ENCODE results near the gene CLSTN2.

The CLSTN2 gene

DNA sequence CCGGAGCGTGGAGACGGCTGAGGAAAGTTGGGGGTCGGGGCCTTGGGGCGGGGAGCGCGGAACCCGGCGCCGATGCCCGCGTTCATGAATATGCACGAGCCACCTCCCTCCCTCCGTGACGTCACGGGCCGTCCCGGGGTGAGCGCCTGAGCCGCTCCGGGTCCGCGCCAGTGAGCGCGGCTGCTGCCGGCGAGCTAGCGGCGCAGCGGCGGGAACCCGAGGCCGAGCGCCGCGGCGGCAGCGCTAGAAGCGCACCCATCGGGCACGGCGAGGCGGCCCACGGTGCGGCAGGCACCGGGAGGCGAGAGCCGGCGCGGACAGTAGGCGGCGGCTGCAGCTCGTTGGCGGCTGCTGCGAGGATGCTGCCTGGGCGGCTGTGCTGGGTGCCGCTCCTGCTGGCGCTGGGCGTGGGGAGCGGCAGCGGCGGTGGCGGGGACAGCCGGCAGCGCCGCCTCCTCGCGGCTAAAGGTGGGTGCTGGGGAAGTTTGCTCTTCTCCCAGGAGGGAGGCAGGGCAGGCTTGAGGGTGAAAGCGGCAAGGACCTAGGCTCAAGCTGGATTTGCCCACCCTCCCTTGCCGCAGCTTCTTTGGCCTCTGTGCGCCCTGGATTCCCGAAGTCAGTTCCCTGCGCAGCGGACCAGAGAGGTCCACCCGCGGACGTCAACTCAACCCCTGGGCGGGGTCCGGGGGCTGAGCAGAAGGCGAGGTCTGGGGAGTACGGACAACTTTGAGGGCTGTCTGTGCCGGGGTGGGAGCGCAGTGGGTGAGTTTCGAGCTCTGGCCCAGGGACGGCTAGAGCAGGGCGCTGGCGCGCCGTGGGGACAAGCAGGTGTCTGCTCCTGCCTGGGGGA lies at the start of gene CLSTN2:
CLSTN2 (plus strand) TSS at position 170 of the 850 bp plus-strand sequence.
- no peak for DNase-seq (ENCODE audit: low read depth in 3 of 3, low spot score in 1 of 3)

DNA sequence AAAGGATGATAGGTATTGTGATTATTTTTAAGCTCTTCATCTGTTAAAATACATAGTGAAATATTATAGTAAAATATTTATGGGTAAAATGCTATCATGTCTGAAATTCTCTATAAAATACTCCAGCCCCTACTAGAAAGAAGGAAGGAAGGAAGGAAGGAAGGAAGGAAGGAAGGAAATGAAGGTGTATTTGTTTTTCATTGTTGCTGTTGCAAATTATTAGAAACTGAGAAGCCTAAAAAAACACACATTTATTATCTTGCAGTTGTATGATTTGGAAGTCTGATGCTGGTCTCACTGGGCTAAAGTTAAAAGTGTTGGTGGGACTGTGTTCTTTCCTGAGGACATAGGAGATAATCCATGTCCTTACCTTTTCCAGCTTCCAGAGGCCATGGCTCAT lies 47.6 kb upstream of the CLSTN2 start:
- DNase-seq (ENCODE audit: low read depth in 3 of 3, low spot score in 1 of 3), result no peak

DNA sequence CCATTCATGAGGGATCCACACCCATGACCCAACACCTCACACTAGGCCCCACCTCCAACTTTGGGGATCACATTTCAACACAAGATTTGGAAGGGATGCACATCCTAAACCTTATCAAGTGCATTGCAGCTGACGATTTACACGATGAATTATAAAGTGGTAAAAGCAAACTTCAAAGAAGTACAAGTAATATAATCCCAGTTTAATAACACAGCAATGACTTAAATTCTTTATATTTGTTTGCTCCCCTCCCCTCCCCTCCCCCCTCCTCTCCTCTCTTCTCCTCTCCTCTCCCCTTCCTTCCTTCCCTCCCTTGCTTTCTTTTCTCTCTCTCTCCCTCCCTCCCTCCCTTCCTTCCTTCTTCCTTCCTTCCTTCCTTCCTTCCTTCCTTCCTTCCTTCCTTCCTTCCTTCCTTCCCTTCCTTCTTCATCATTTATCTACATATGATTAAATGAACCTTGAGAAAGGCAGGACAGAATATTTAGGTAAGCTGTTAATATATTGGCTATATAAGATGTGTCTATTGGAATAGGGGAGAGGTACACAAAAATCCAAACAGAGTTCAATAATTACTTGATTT lies 46.3 kb upstream of the CLSTN2 start:
- no peak for DNase-seq (ENCODE audit: low read depth in 3 of 3, low spot score in 1 of 3)

DNA sequence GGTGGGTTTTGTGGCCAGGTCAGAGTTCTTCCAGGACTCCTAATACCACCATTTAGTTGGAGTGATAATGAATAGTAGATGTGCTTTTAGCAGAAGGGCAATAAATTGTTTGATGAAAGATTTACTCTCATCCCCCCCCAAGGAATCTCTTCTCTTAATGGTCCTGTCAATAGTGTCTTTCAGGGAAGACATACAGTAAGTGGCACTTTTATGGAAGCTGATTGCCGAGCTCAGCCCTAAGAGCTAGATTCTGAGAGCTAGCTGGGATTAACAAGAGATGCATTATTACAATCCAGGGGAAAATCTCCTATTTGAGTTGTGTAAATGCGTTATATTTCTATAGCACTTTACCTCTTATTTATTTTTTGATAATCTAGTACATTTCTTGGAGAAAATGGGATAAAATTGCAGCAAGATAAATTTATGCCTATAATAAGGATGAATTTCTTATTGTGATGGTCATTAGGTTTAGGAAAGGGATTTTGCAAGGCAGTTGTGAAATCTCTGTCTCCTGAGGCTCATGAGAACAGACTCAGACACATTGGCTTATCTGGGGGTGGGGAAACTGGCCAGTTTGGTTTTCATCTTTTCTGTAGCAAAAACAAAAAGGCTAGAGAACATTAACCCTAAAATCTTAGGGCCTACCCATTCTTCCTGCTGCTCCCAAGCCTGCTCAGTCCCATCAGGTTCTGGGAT lies 41.6 kb upstream of the CLSTN2 start:
- no peak for DNase-seq (ENCODE audit: low read depth in 3 of 3, low spot score in 1 of 3)

DNA sequence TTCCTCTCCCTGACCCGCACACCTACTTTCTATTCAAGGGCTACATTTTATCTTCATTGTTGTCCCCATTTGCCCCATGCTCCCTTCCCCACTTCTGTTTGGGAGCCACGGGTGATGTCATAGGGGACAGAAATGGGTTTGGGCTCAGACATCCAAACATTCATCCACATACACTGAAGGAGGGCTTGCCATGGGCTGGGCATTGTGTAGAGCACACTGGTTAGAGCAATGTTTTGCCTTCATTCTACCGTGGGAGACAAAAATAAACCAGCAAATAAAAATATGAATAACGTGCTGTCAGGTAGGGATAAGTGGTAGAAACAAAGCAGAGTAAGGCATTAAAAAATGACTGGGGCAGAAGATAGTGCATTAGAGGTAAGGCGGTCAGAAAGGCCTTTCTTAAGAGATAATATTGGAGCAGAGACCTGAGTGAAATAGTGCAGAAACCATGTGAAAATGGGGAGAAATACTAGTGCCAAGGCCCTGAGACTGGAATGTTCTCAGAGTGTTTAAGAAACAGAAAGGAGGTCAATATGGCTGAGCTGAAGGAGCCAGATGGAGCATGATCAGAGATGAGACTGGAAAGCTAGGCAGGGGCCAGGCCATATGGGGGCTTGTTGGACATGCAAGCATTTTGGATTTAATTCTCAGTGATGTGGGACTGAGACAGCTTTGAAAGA lies 40.9 kb upstream of the CLSTN2 start:
- no peak for DNase-seq (ENCODE audit: low read depth in 3 of 3, low spot score in 1 of 3)

DNA sequence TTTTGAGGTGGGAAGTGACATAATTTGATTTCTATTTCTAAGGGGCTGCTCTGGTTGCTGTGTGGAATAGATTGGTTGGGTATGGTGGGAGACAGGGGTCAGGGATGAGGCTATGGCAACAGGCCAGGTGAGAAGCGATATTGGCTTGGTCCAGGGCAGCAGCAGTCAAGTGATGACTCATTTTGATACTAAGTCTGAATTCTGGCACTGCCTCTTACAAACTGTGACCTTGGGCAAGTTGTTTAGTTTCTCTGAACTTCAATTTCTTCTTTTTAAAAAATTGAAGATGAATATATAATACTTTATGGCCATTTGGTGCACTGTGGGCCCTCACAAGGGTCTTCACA lies 40.4 kb upstream of the CLSTN2 start:
- DNase-seq (ENCODE audit: low read depth in 3 of 3, low spot score in 1 of 3), result no peak

DNA sequence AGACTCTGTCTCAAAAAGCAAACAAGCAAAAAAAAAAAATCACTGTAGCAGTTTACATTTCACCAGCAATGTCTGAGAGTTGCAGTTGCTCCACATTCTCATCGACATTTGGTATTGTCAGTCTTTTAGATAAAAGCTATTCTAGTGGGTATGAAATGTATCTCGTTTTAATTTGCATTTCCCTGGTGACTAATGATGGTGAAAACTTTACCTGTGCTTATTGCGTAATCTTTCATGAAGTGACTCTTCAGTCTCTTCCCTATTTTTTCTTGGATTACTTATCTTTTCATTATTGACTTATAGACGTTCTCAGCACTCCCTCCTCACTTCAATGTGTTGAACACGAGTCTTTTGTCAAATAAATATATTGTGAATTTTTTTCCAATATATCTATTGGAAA lies 37.2 kb upstream of the CLSTN2 start:
- DNase-seq (ENCODE audit: low read depth in 3 of 3, low spot score in 1 of 3), result no peak

DNA sequence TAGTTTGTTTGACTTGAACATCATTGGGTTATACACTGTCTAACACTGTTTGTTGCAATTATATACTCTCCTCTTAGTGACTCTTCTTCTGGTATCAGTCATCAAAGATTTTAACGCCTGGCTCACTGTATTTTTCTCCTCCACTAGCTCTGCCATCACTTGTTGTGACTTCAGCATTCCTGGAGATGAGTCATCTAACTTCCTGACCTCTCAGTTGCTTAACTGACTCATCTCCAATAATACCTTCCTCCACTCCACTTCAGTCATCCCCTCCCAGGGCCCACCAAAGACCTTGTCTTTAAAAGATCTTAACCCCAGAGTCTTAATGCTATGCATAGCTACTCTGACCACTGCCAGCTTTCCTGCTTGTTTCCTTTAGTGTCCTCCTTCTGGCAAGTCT lies 28.6 kb upstream of the CLSTN2 start:
- no peak for DNase-seq (ENCODE audit: low read depth in 3 of 3, low spot score in 1 of 3)

DNA sequence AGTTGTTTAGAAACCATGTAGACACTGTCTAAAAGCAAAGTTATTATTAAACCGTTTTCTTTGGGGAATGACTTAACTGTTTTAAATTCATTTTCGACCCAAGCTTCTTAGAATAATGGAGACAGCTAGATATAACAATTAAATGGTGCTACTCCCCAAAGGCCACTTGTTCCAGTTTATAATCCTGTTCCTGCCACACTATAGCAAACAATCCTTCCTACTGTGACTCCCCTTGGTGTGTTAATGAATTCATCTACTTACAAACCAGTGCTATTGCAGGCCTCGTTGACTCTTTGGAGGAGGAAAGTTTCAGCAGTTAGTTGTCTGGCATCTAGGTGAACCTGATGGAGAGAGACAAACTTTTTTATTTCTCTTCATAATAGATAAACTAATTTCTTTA lies 25.2 kb upstream of the CLSTN2 start:
- no peak for DNase-seq (ENCODE audit: low read depth in 3 of 3, low spot score in 1 of 3)

DNA sequence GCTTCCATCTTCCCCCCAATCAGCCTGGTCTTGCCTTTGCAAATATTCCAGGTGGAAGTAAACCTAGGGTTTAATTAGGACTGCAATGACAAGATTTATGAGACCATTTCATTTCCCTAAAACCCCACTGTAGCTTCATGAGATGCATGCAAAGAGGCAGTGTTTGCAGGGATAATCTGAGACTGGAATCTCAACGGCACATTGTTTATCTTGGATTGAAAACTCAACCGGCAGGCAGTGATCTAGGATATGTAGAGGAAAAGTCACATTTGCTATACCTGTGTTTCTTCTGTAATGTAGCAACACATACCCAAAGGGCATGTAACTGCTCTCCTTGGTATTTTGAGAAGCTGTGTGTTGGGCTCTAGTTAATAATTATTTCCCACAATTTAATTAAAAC lies 18.7 kb upstream of the CLSTN2 start:
- no peak for DNase-seq (ENCODE audit: low read depth in 3 of 3, low spot score in 1 of 3)

DNA sequence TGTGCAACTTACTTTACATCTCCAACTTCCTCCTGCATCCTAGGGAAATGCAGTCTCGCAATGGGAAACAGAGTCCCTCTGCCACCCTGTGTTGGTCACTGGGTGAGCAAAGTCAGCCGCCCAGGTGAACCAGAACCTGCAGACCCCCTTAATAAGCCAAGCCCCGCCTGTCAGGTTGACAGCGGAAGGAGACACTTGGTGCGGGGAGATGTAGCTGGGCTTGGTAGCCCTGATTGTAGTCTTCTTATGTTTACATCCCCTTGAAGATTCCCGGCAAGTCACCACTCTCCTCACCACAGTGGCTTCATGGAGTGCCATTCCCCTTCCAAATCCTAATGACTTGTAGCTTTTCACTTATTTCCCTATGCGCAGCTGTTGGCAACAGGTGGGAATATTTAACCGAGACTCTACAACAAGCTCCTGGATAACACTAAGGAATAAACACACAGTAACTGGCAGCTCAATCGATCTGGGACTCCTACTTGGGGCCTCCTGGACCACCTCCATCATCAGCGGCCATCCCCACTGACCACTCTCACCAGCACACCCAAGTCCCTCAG lies 17.7 kb upstream of the CLSTN2 start:
- no peak for DNase-seq (ENCODE audit: low read depth in 3 of 3, low spot score in 1 of 3)

DNA sequence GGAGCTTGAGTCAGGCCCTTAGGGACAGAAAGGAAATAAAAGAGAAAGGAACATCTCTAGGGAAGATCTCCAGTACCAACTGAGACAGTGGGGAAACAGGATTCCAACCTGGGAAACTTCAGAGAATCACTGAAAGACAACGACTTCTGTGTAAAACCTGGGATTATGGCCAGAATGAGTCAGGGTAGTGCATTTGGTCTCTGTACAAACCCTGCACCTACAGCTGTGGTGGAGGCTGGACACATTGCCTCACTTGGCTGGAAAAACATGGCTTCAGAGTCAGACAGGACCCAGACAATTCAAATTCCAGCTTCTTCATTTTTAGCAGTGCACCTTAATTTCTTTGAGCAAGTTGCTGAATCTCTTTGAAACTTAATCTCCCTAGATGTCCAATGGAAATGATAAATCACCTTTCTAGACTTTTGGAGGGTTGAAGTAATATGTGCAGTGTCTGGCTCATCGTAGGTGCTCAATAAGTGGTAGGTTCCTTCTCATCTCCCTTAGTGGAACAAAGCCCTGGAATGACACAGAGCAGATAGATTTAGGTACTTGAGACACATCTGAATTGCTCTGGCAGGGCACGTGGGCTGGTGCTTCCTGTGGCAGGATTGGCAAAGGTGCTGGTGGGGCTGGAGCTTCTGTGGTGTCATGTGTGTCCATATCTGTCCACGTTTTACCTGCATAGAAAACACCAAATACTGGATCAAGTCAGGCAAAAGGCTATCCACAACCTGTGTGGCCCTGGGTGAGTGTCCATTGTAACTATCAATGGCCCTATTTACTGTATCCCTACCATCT lies 6.1 kb upstream of the CLSTN2 start:
- no peak for DNase-seq (ENCODE audit: low read depth in 3 of 3, low spot score in 1 of 3)

DNA sequence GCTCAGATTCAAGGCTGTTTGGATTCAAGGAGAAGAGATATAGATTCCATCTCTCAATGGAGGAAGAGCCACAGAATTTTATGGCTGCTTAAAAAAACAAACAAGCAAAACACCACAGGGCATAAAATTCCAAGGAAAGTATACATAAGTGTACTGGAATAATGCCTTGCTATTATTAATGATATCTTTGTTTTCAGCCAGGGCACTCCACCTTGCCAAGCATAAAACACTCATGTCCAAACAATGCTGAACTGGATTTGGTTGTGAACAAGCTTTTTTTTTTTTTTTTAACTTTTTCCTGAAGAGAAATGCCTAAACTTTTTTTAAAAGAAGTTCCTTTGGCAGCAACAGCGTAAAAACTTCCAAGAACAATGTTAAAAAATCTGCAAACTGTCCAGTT lies 4.8 kb upstream of the CLSTN2 start:
- DNase-seq (ENCODE audit: low read depth in 3 of 3, low spot score in 1 of 3), result no peak

DNA sequence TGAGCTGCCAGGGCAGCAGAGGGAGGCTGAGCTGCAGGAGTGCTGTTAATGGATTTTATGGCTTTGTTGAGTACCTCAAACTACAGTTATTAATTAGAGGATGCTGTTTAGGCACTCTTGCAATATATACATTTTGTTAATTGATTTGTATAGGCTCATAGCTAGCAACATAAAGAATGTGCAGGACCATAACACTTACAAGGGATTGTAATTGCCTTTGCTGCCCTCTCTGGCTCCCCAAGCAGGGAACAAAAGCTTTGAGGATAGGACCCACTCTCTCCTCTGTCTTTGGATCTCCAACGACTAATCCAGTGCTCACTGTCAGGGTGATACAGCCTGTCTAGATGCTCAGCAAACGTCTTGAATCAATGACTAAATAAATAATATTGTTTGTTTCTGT lies 1.2 kb upstream of the CLSTN2 start:
- DNase-seq (ENCODE audit: low read depth in 3 of 3, low spot score in 1 of 3), result no peak

DNA sequence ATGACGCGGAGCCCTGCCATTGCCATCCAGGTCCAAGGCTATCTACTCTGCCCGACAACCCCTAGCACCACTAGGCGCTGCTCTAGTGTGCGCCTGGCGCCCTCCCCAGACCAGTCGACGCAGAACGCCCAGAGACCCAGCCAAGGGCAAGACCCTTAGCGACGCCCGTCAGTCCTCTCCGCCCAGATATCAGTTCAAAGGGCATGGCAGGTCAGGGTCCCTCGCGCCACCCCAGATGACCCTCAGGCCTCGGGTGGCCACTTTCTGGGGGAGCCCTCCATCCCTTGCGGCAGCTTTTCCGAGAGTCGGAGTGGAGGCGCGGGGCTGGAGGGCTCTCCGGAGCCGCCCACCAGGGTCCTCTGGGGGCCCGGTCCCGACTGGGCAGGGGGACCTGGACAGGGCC lies 371 bp upstream of the CLSTN2 start:
- DNase-seq (ENCODE audit: low read depth in 3 of 3, low spot score in 1 of 3), result no peak

DNA sequence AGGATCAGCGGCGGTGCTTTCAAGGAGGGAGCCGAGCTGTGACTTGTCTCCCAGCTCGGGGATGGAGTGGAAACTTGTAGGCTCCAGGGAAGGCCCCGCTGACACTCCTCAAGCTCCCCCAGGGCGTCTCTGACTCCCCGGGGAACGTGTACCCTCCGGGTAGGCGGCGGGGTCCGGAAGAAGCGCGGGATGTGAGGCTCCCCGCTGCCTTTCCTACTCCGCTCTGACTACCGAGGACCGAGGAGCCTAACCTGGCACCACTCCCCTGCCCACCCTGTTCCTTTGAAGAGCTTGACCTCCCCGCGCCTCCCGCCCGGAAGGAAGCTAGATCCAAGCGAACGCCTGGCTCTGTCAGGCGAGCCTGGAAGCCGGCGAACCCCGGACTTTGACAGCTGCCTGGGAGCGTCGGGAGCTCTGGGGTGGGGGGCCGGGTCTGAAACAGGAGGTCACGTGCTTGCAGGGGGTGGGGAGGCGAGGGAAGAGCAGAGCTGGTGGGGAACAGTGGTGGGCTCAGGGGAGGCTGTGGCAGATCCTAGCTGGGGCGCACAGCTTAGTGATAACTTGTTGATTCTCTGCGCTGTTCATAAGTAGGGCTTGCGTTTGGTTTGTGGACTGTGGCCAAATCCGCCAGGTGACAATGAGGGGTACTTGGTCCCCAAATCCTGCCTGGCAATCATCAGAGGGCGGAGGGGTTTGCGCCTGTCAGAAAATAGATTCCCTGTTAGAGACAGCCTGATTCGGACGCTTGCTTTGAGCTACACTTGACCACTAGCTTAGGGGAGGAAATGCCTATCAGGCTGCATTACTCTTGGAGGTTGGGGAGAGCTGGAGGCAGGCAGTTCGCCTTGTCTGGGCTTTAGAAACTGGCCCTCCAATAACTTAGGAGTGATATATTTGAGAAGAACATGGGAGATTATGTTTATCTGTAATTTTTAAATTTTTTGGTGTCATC lies 1.2 kb downstream of the CLSTN2 start:
- no peak for DNase-seq (ENCODE audit: low read depth in 3 of 3, low spot score in 1 of 3)

DNA sequence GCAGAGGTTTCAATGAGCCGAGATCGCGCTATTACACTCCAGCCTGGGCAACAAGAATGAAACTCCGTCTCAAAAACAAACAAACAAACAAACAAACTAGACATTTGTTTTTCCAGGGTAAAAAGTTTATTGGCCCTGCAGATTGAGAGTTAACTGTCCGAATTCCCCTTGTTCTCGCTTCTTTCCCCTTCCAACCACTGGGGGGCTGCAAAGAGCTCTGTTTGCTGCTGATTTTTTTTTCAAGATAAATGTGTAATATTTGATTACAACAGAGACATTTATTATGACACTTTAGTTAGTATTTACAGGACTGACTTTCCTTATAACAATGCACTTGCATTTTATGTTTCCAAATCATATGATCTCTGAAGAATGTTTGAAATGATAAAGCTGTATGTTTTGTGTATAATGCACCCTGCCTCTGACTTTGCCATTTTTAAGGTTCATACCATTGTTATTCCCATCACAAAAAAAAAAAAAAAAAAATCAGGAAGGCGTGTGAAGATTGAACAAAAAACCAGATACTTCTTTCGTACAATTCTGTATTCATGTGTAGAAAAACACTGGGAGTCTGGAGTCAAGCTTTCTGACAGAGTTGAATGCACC lies 2.8 kb downstream of the CLSTN2 start:
- DNase-seq (ENCODE audit: low read depth in 3 of 3, low spot score in 1 of 3), result no peak

DNA sequence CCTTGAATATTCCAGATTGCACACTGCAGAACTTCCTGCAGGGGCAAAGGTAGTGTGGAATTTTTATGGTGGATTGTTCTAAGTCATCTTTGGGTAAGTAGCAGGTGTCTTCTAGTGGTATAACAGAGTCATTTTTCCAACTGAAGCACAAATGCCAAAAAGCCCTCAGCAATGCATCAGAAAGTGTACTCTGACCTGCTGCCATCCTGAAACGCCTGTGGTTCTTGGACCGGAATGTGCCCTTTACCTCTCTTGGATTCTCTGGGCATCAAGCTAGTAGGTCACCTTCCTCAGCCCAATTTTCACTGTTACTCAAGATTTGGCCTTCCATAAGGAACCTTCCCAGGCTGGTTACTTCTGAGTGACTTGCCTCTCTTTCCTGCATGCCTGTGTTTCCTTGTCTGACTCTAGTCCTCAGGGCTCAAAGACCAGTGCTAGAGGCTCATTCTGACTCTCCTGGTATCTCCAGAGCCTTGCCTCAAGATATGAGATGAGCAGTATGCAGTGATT lies 4.8 kb downstream of the CLSTN2 start:
- no peak for DNase-seq (ENCODE audit: low read depth in 3 of 3, low spot score in 1 of 3)

DNA sequence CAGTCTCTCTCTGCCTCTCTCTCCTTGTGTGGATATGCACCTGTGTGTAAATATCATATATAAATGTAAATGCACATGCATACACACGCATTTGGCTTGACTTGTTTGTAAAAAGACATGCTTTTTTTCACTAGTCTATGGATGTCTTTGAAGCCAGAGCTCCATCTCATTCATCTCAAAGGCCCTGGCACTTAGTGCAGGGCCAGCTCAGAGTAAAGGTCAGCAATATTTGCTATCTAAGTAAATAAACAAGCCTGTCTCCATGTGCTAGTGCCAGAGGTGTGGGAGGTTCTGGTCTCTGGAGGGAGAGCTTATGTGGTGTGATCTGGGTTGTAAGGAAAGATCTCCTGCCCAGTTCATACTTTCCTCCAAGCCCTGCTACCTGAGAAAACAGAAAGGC lies 5.6 kb downstream of the CLSTN2 start:
- DNase-seq (ENCODE audit: low read depth in 3 of 3, low spot score in 1 of 3), result no peak

Data from stimulated activated CD4-positive, alpha-beta T cell treated with anti-CD3 and anti-CD28 coated beads, TNF-alpha, amount 100 ng/mL, for 1 hour (primary cell).